ENCODE data around the gene CARS2. TPM values are rescaled to one million over a fixed set of nuclear protein-coding genes. Genes with fewer than 3 reads are reported as not detected.
"Not testable (repeated sequence)": the region's sequence is repeated elsewhere in the genome, so short reads cannot be mapped to it uniquely, and the experiment has no call there.

CARS2 gene
- total and polyA plus RNA-seq, 2 experiments from 2014 or later = 75.7 to 96.7 TPM

DNA sequence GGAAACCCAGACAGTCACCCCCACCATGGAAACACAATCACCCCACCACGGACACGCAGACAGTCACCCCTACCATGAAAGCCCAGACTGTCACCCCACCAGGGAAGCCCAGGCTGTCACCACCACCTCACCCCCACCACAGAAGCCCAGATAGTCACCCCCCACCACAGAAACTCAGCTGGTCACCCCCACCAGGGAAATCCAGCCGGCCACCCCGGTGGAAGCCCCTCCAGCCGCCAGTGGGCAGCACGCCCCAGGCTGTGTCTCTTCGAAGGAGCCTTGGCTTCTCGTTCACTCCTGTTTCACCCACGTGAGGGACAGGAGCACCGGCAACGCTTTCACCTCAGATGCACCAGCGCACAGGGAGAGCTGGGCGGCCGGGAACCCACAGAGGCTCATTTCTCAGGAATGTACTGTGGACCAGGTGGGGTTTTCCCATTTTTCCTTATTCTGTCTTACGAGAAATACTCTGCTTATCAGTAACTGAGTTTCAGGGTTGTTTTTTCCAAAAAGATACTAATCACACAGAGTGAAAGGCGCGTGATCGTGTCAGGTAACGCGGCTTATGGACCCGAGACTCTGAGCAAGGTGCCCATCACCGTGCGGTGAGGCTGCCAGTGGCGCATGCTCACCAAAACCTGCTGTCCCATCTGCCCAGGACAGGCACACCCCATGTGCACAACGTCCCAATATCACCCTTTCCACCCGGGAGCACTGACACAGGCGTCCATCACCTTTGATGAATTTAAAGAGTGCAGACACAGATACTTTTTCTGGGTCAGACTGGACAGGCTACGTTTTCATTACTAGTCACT lies 28.0 kb downstream of the CARS2 start:
- Histone ChIP-seq H3K9me3 (ENCODE audit: low read depth) (no peaks in the 10 kb centered on the region), H4K20me1 (ENCODE audit: insufficient read depth) (no peaks in the 10 kb centered on the region), H3K4me2 (ENCODE audit: unreplicated experiment) (no peak overlapping the region), H3K27me3 (replicated peaks; ENCODE audit: insufficient read depth) (no peaks in the 10 kb centered on the region), H3K9ac (no peak overlapping the region), H3K27ac (no peak overlapping the region), H3K4me3 (no peak overlapping the region), H3K9me2 (ENCODE audit: insufficient read depth) (no peaks in the 10 kb centered on the region), H3K4me1 (ENCODE audit: insufficient read depth) (no peaks in the 10 kb centered on the region), H3K79me2 (ENCODE audit: insufficient read depth) (peaks cover 17% of the 10 kb centered on the region), H3K36me3 (ENCODE audit: low read depth) (peaks cover 13% of the 10 kb centered on the region), H2AFZ (no peak overlapping the region), H3F3A (ENCODE audit: insufficient read depth) (no peaks in the 10 kb centered on the region)
- TF ChIP-seq EZH2phosphoT487 (IDR thresholded peaks at IDR 0.05; ENCODE audit: insufficient read depth, low read depth) (no peak), EZH2 (IDR thresholded peaks at IDR 0.05; ENCODE audit: insufficient read depth, poor library complexity, severe bottlenecking) (no peak)
- WGBS, 2 experiments (ENCODE audit: low coverage in 1 of 2, low lambda C conversion rate in 2 of 2, missing lambda C conversion rate in 2 of 2) = 89 to 93% methylated on average over 26 to 28 of the region's 28 CpGs
- no peak for DNase-seq
- in situ Hi-C loops (cut with MboI) = no loop called here

DNA sequence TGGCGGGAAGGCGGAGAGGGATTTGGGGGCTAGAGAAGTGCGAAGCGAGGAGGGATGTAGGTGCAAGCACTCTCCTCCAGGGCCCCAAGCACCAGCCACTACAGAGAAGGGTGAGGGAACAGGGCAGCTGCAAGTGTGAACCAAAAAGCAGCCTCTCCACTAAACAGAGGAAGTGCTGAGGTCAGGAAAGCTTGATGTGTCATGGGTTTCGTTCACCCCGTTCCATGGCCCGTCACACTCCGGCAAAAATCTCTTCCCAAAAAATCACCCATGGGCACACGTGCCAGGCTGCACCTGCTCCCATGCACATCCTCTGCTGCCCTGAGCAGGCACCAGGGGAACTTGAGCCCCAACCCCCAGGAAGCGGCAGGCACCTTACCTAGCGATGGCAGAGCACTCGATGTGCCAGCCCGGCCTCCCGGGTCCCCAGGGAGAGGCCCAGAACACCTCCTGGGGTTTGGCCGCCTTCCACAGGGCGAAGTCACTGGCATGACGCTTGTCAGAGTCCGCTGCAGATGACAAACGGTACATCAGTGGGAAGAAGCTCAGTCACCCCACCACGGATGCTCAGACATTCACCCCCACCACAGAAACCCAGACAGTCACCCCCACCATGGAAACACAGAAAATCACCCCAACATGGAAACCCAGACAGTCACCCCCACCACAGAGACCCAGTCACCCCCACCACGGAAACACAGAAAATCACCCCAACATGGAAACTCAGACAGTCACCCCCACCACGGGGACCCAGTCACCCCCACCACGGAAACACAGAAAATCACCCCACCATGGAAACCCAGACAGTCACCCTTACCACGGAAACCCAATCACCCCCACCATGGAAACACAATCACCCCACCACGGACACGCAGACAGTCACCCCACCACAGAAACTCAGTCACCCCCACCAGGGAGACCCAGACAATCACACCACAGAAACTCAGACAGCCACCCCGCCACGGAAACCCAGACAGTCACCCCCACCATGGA lies 29.0 kb downstream of the CARS2 start:
- DNase-seq = no peak
- no peak for TF ChIP-seq EZH2 (IDR thresholded peaks at IDR 0.05; ENCODE audit: insufficient read depth, poor library complexity, severe bottlenecking)
- no peak for TF ChIP-seq EZH2phosphoT487 (IDR thresholded peaks at IDR 0.05; ENCODE audit: insufficient read depth, low read depth)

DNA sequence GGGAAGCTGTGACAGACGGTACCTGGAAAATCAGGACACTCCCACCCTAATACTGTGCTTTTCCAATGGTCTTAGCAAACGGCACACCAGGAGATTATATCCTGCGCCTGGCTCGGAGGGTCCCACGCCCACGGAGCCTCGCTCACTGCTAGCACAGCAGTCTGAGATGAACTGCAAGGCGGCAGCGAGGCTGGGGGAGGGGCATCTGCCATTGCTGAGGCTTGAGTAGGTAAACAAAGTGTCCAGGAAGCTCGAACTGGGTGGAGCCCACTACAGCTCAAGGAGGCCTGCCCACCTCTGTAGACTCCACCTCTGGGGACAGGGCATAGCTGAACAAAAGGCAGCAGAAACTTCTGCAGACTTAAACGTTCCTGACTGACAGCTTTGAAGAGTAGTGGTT lies 36.1 kb downstream of the CARS2 start:
- H2AFZ ChIP-seq; H3K4me3 ChIP-seq; DNase-seq; H3K4me2 ChIP-seq (ENCODE audit: unreplicated experiment); H3K9ac ChIP-seq; H3K4me1 ChIP-seq (ENCODE audit: insufficient read depth); H3K9me2 ChIP-seq (ENCODE audit: insufficient read depth); H3K27ac ChIP-seq; H4K20me1 ChIP-seq (ENCODE audit: insufficient read depth); H3F3A ChIP-seq (ENCODE audit: insufficient read depth); in situ Hi-C loops (cut with MboI); H3K27me3 ChIP-seq (replicated peaks; ENCODE audit: insufficient read depth); H3K9me3 ChIP-seq (ENCODE audit: low read depth): not testable (repeated sequence)
- Histone ChIP-seq H3K36me3 (ENCODE audit: low read depth) (peaks cover 30% of the 10 kb centered on the region), H3K79me2 (ENCODE audit: insufficient read depth) (peaks cover 40% of the 10 kb centered on the region)
- WGBS, 2 experiments (ENCODE audit: low coverage in 1 of 2, low lambda C conversion rate in 2 of 2, missing lambda C conversion rate in 2 of 2) = 99% methylated on average over 11 of the region's 11 CpGs

More for the DNA sequence above, 29.0 kb downstream of the CARS2 start:
- WGBS, 2 experiments (ENCODE audit: low coverage in 1 of 2, low lambda C conversion rate in 2 of 2, missing lambda C conversion rate in 2 of 2) = 94 to 95% methylated on average over 22 to 28 of the region's 28 CpGs
- Histone ChIP-seq H3K9me2 (ENCODE audit: insufficient read depth) (no peaks in the 10 kb centered on the region), H3K4me1 (ENCODE audit: insufficient read depth) (no peaks in the 10 kb centered on the region), H3K27ac (no peak overlapping the region), H3K4me2 (ENCODE audit: unreplicated experiment) (no peak overlapping the region), H3K27me3 (replicated peaks; ENCODE audit: insufficient read depth) (no peaks in the 10 kb centered on the region), H3K79me2 (ENCODE audit: insufficient read depth) (peaks cover 25% of the 10 kb centered on the region), H3F3A (ENCODE audit: insufficient read depth) (no peaks in the 10 kb centered on the region), H3K9ac (no peak overlapping the region), H4K20me1 (ENCODE audit: insufficient read depth) (no peaks in the 10 kb centered on the region), H3K36me3 (ENCODE audit: low read depth) (peaks cover 5% of the 10 kb centered on the region), H2AFZ (no peak overlapping the region), H3K9me3 (ENCODE audit: low read depth) (no peaks in the 10 kb centered on the region), H3K4me3 (no peak overlapping the region)
- in situ Hi-C loops (cut with MboI) = no loop called here

DNA sequence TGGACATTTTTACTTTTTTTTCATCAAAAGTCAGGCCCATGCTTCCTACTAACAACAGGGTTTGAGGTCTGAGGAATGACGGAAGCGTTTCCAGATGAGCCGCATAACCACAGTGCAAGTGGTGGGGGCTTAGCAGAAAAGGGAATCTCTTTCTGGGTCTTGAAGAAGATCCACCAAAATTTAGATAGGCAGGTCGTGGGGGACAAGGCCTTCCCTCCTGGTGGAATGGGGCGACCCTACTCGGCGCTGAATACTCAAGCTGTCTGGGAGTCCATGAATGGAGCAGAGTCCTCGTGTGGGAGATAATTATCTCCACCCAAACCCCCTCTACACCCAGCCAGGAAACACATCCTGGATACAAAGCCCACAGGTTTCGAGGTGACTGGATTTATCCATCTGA lies 36.9 kb downstream of the CARS2 start:
- Histone ChIP-seq H4K20me1 (ENCODE audit: insufficient read depth) (no peaks in the 10 kb centered on the region), H2AFZ (no peak overlapping the region), H3K9me2 (ENCODE audit: insufficient read depth) (no peaks in the 10 kb centered on the region), H3F3A (ENCODE audit: insufficient read depth) (no peaks in the 10 kb centered on the region), H3K4me1 (ENCODE audit: insufficient read depth) (no peaks in the 10 kb centered on the region), H3K27me3 (replicated peaks; ENCODE audit: insufficient read depth) (no peaks in the 10 kb centered on the region), H3K79me2 (ENCODE audit: insufficient read depth) (peaks cover 34% of the 10 kb centered on the region; the same call in 1 of the 2 replicates), H3K4me3 (no peak overlapping the region), H3K9me3 (ENCODE audit: low read depth) (no peaks in the 10 kb centered on the region), H3K36me3 (ENCODE audit: low read depth) (peaks cover 30% of the 10 kb centered on the region), H3K4me2 (ENCODE audit: unreplicated experiment) (no peak overlapping the region), H3K9ac (no peak overlapping the region), H3K27ac (no peak overlapping the region)
- DNase-seq = no peak
- in situ Hi-C loops (cut with MboI) = no loop called here
- 90 to 93% methylated on average over 9 of the region's 9 CpGs for WGBS, 2 experiments (ENCODE audit: low coverage in 1 of 2, low lambda C conversion rate in 2 of 2, missing lambda C conversion rate in 2 of 2)
- TF ChIP-seq EZH2 (IDR thresholded peaks at IDR 0.05; ENCODE audit: insufficient read depth, poor library complexity, severe bottlenecking) = no peak
- TF ChIP-seq EZH2phosphoT487 (IDR thresholded peaks at IDR 0.05; ENCODE audit: insufficient read depth, low read depth) = no peak
